Activated naive CD4-positive, alpha-beta T cell treated with anti-CD3 and anti-CD28 coated beads, Interleukin-2, amount 50 U/mL, for 72 hours (primary cell): ENCODE results near the gene CNGA1. TPM values are rescaled to one million over a fixed set of nuclear protein-coding genes. Genes with fewer than 3 reads are reported as not detected.

Experiments used
- ATAC-seq, 2 donors: fragments of 150-1000 bp; cut with Tn5 transposase; 2 replicates each; pipeline ENCODE4 v1.10.0; 2021; ENCODE audit warnings: mild to moderate bottlenecking in 2 of 2, moderate library complexity in 2 of 2
- DNase-seq, 2 donors: peaks; one replicate each; pipeline ENCODE4 v3.0.0; 2021 to 2022; ENCODE audit warnings: low spot score in 2 of 2
- H3K27ac Mint-ChIP-seq, 2 donors: one replicate each; pipeline ENCODE4 v1.8.0; 2022; ENCODE audit warnings: mild to moderate bottlenecking in 2 of 2, mixed read lengths in 2 of 2
- H3K36me3 Mint-ChIP-seq, 2 donors: one replicate each; pipeline ENCODE4 v1.8.0; 2022; ENCODE audit warnings: mixed read lengths in 2 of 2
- H3K9me3 Mint-ChIP-seq, 2 donors: one replicate each; pipeline ENCODE4 v1.8.0; 2022; ENCODE audit warnings: mixed read lengths in 2 of 2
- total RNA-seq, 2 donors: library from RNA; stranded (reverse); gene quantifications; one replicate each; pipeline ENCODE4 v1.2.3, GENCODE V29; 2022

CNGA1 gene
- under 1 TPM; 0.27 to 0.55 TPM for total RNA-seq

- H3K9me3 Mint-ChIP-seq, result no peaks in the 10 kb centered on the region
- ATAC-seq, result peak; percentile 92
- peak within 1 kb of the TSS in 1 of 2 donors; percentile 50 for H3K27ac Mint-ChIP-seq
- H3K36me3 Mint-ChIP-seq, result no peaks in the 10 kb centered on the region
- peak; percentile 74 to 78 for DNase-seq
Measured at GRCh38 chr4:48016141-48017107, at the start of gene CNGA1, which contains the start of gene NIPAL1. Gene CNGA1, minus strand, starts transcription at chr4:48016681. Its CDS starts 63,992 bp downstream, at chr4:47952689. Gene NIPAL1, plus strand, starts transcription at chr4:48016772. Its CDS starts 68 bp downstream, at chr4:48016840.

DNA sequence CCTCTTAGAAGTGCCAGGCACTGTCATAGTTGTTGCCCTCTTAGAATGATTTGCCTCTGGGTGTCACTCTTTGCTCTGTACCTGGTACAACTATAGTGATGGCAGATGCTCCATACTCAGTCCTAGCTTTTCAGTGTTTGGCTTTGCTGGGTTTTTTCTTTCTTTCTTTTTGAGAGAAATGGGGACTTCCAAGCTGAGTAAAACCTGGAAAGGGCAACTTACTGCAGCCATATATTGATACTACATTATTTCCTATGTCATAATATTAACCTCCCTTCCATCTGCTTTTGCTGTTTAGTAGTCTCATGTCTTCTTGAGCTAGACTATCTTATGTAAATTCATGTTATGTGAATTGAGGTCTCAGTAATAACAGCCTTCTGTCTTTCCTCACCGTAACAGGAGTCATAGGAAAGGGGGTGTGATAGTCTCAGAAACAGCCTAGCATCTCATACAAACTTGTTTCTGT, 49.1 kb upstream of the CNGA1 start:
- H3K36me3 Mint-ChIP-seq, result peaks cover 19 to 54% of the 10 kb centered on the region in 2 donors
- ATAC-seq (peak; percentile 86 to 90), DNase-seq (no peak)
- peaks cover 8 to 13% of the 10 kb centered on the region in 2 donors for H3K9me3 Mint-ChIP-seq
- H3K27ac Mint-ChIP-seq, result peak overlapping the region; percentile 49 to 79

DNA sequence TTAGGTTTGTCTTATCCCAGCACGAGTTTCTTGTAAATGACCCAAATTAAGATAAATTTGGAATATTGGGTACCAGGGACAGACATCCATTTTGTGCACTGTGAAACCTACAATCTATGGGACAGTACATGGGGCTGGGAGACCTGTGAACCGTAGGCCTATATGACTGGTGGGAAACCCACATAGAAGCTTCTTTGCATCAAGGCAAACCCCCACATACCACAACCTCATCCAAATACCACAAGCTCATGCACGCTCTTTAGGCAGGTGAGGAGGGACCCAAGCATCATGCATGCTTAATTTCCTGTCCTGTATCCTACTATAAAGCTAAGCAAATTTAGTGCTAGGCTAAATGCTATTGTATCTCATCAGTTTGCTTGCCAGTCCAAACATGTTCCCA, 47.9 kb upstream of the CNGA1 start:
- Mint-ChIP-seq H3K9me3 (peaks cover 17 to 20% of the 10 kb centered on the region in 2 donors), H3K36me3 (peaks cover 24 to 54% of the 10 kb centered on the region in 2 donors), H3K27ac (no peak overlapping the region)
- DNase-seq (no peak), ATAC-seq (peak; percentile 28 to 65)

- H3K36me3 Mint-ChIP-seq, result peaks cover 19 to 26% of the 10 kb centered on the region in 2 donors
- H3K27ac Mint-ChIP-seq, result no peak overlapping the region
- H3K9me3 Mint-ChIP-seq, result peaks cover 17 to 19% of the 10 kb centered on the region in 2 donors
- DNase-seq, result no peak
- ATAC-seq, result no peak
Measured at GRCh38 chr4:48058617-48059530, 42.4 kb upstream of the CNGA1 start.

GRCh38 chr4:48051078-48051477, 34.6 kb upstream of the CNGA1 start:
- Mint-ChIP-seq H3K9me3 (no peaks in the 10 kb centered on the region), H3K36me3 (no peaks in the 10 kb centered on the region), H3K27ac (no peak overlapping the region)
- ATAC-seq (no peak), DNase-seq (no peak)

- ATAC-seq (no peak), DNase-seq (no peak)
- Mint-ChIP-seq H3K27ac (no peak overlapping the region), H3K9me3 (no peaks in the 10 kb centered on the region), H3K36me3 (no peaks in the 10 kb centered on the region)
Measured at GRCh38 chr4:48049483-48049882, 33.0 kb upstream of the CNGA1 start.

DNA sequence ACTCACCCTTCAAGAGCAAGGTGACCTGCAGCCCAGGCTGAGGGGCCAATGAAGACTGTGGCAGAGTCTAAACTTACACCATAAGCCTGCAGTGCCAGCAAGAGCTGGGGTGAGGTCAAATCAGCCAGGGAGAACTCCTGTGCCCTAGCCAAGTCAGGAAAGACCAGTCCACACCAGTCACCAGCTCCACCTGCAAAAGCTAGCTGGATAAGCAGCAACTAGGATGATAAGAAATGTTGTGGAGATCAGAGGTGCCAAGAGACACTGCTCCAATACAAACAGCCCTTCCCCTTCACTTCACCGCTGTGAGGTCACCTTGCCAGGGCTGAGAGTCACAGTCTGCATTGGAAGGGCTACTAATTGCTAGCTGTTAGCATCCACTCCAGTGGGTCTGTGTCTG, 31.4 kb upstream of the CNGA1 start:
- H3K36me3 Mint-ChIP-seq, result no peaks in the 10 kb centered on the region
- ATAC-seq (no peak), DNase-seq (no peak)
- no peaks in the 10 kb centered on the region for H3K9me3 Mint-ChIP-seq
- H3K27ac Mint-ChIP-seq, result peak overlapping the region in 1 of 2 donors; percentile 84

- peak overlapping the region; percentile 63 to 84 for H3K27ac Mint-ChIP-seq
- peak; percentile 74 to 75 for DNase-seq
- H3K36me3 Mint-ChIP-seq, result no peaks in the 10 kb centered on the region
- ATAC-seq, result peak; percentile 92
- H3K9me3 Mint-ChIP-seq, result no peaks in the 10 kb centered on the region
Measured at GRCh38 chr4:48047421-48047844, 31.0 kb upstream of the CNGA1 start.

DNA sequence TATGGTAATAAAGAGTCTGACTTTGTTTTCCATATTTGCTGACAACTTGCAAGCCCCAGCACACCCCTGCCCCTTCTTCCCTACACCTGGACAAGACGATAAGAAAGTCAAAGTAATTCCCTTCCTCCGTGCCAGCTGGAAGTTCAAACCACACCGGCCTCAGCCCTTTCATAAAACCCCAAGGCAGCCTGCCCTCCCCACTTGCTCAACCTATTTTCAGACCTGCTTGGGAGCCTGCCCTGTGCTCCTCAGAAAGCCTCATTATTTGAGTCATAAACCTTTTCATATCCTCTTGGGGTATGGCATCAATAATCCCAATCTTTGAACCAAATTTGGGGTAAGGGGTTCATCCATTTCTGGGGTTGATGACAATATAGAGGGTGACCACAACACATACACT, 29.6 kb upstream of the CNGA1 start:
- peak overlapping the region in 1 of 2 donors; percentile 84 for H3K27ac Mint-ChIP-seq
- peak; percentile 48 to 57 for ATAC-seq
- no peak for DNase-seq
- no peaks in the 10 kb centered on the region for H3K9me3 Mint-ChIP-seq
- no peaks in the 10 kb centered on the region for H3K36me3 Mint-ChIP-seq

DNA sequence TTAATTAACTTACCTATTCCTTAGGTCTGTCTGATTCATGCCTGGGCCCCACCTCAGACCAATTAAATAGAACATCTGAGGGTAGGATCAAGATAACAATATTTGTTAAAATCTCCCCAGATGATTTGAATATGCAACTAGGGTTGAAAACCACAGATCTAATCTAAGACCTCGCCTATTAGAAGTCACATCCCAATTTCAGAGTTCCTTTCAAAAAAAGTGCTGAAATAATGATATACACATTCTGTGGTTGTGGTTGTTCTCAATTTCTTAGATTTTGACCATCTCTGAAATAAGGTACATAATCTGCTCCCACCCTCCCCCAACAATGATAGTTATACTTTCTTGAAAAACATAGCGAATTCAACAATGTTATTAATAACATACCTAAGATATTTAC, 27.8 kb upstream of the CNGA1 start:
- no peak for ATAC-seq
- DNase-seq, result no peak
- Mint-ChIP-seq H3K36me3 (peaks cover 0 to 6% of the 10 kb centered on the region in 2 donors), H3K9me3 (no peaks in the 10 kb centered on the region), H3K27ac (no peak overlapping the region)

- ATAC-seq (no peak), DNase-seq (no peak)
- no peak overlapping the region for H3K27ac Mint-ChIP-seq
- no peaks in the 10 kb centered on the region for H3K9me3 Mint-ChIP-seq
- peaks cover 0 to 10% of the 10 kb centered on the region in 2 donors for H3K36me3 Mint-ChIP-seq
Measured at GRCh38 chr4:48043504-48043903, 27.0 kb upstream of the CNGA1 start.

DNA sequence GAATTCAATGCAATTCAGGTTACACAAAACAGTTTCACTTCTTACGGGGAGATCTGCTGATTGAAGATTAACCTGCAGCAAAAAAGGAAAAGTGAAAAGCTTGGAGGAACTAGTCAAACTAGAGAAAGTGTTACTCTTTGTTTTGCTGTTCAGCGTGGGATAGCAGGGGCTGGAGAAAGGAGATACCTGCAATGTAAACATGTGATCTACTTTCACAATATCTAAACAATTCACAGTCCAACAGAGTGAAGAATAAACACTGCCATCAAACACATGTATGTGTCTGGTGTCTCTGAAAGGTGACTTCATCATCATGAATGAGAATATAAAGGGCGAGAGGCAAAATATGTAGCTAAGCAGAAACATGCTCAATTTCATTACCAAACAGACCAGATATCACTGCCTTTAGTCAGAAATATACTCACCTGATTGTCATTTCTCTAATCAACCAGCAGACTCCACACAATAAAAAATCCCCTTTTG, 26.5 kb upstream of the CNGA1 start:
- peak overlapping the region in 1 of 2 donors; percentile 33 for H3K27ac Mint-ChIP-seq
- peaks cover 0 to 15% of the 10 kb centered on the region in 2 donors for H3K36me3 Mint-ChIP-seq
- ATAC-seq, result peak in 1 of 2 donors; percentile 2
- no peak for DNase-seq
- no peaks in the 10 kb centered on the region for H3K9me3 Mint-ChIP-seq

DNA sequence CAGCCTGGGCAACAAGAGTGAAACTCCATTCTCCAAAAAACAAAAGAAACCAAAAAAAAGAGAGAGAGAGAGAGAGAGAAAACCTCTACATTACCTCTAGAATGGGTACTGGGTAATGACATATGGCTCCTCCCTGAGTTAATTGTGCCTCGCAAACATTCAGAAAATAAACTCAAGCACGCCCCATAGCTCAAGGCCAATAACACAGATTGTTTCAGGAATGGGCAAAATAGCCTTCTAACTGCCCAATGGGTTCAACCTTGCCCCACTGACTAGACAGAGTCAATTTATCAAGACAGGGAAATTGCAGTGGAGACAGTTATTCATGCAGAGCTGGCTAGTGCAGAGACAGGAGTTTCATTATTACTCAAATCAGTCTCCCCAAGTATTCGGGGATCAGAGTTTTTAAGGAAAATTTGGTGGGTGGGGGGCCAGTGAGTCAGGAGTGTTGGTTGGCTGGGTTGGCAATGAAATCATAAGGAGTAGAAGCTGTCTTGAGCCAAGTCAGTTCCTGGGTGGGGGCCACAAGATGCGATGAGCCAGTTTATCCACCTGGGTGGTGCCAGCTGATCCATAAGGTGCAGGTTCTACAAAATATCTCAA, 25.2 kb upstream of the CNGA1 start:
- H3K9me3 Mint-ChIP-seq, result no peaks in the 10 kb centered on the region
- ATAC-seq, result peak; percentile 60 to 80
- peak overlapping the region; percentile 18 to 60 for H3K27ac Mint-ChIP-seq
- DNase-seq, result peak in 1 of 2 donors; percentile 61
- H3K36me3 Mint-ChIP-seq, result peaks cover 0 to 24% of the 10 kb centered on the region in 2 donors

DNA sequence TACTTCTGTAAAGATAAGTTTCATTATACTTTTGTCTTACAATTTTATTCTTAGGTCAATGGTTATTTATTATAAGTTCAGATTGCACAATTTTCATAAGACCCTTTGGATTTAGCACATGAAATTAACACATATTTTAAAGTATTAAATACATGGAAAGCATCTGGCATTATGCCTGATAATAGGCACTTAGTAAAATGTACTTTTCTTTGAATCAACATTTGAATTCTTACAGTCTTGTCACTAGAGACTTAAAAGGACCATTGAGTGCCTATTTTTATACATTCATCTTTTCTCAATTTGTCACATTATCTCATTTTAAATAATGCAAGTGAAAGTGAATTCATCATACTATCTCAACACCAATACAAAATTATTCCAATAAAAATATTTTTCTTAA, 23.1 kb upstream of the CNGA1 start:
- H3K36me3 Mint-ChIP-seq, result peaks cover 0 to 44% of the 10 kb centered on the region in 2 donors
- ATAC-seq (no peak), DNase-seq (no peak)
- no peak overlapping the region for H3K27ac Mint-ChIP-seq
- peaks cover 0 to 8% of the 10 kb centered on the region in 2 donors for H3K9me3 Mint-ChIP-seq

- peaks cover 0 to 52% of the 10 kb centered on the region in 2 donors for H3K36me3 Mint-ChIP-seq
- H3K9me3 Mint-ChIP-seq, result peaks cover 0 to 8% of the 10 kb centered on the region in 2 donors
- DNase-seq (no peak), ATAC-seq (no peak)
- no peak overlapping the region for H3K27ac Mint-ChIP-seq
Measured at GRCh38 chr4:48038666-48039065, 22.2 kb upstream of the CNGA1 start.

DNA sequence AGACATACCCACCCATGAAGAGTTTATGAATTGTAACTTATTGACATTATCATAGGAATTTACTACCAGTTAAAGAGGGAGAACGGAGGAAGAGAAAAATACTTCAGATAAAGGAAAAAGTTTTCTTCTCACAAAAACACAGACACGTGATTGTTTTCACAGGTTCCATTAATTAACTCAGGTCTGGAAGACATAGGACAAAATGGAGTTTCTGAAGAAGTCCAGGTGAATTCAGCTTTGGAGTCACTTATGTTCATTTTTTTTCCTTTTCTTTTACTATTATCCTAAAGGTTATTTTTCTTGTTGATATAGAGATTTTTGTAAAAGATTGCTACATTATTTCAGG, 20.6 kb upstream of the CNGA1 start:
- H3K27ac Mint-ChIP-seq, result peak overlapping the region in 1 of 2 donors; percentile 97
- ATAC-seq, result no peak
- DNase-seq, result no peak
- H3K9me3 Mint-ChIP-seq, result peaks cover 0 to 8% of the 10 kb centered on the region in 2 donors
- H3K36me3 Mint-ChIP-seq, result peaks cover 0 to 53% of the 10 kb centered on the region in 2 donors
